NCI-H1694 (cell line): Measurements from ENCODE around the gene NKD2.
"Not testable (repeated sequence)": the region's sequence is repeated elsewhere in the genome, so short reads cannot be mapped to it uniquely, and the experiment has no call there.

Experiments
- DNase-seq: peaks from one replicate; lab custom pipeline; 2025; lab: John Stamatoyannopoulos, UW

Gene NKD2

DNA sequence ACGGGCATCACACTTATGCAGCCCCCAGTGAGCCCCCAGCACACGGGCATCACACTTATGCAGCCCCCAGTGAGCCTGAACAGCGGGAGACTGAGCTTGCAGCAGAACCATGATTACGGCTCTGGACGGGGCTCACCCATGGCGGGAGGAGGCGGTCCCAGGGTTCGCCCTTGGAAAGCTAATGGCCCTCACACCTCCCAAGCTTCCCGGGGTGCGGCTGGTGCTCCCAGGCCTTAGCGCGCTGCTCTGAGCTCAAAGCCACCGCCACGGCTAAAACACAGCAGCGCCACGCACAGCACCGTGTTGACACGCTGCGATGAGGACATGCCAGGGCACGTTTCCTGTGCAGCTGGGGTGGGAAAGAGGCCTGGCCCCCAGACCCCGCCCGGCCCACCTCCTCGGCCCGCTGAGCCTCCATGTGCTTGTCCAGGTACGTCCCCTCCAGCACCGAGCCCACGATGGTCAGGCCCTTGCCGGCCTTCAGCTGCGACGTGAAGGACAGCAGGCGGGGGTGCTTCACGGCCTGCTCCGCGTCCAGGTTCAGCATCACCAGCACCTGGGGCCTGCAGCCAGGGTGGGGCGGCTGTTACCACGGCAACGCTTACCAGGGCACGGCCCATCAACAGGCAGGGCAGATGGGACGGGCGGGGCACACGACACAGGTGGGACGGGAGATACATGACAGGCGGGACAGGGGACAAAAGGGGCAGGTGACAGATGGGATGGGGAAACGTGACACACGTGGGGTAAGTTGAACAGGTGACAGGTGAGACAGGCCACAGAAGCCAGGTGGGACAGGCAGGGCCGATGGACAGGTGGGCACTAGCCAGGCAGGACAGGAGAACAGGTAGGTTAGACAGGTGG lies 64.9 kb downstream of the NKD2 start:
- DNase-seq: no peak

DNA sequence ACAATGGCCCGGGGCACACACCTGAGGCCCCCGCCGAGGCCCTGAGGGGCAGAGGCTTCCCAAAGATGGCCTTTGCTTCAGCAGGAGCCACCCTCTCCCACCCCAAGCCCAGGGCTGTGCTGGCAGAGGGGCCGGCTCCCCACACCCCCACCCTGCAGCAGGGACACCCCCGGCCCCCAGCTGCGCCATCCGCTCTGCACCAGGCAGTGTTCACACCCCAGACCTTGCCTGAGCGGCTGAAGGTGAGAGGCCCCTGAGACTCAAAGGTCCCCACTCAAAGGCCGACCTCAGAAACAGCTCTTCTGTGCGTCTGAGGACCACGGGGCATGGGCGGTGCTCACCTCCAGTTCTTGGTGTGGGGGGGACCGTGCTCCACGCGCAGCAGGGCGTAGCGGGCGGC lies 65.6 kb downstream of the NKD2 start:
- DNase-seq: no peak

DNA sequence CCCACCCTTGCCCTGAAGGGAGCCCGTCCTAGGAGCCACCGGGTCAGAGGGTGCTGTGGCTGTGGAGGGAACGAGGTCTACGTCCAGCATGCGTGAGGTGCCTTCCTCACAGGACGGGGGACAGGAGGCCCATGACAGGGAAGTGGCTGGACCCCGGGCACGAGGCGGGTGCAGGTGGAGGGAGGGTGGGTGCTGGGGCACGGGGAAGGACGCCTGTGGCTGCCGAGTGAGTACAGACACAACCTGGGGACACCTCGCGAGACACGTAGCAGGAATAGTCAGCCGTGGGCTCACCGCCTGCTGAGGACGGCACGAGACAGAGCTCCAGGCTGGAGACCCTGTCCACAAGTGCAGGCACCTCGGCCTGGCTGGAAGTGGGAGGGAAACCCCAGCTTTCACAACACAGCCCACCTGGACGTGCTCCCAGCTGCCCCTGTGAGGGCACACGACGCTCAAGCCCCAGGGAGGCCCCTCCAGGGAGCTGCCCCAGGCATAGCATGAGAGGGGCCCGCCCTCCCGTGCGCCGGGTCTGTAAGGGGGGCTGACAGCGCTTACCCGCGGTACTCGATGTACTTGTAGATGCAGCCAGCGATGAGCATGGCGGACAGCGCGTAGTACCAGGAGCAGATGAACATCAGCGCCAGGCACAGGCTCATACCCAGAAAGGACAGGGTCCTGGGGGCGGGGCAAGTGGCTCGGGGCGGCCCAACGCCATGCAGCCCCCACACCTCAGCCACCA lies 66.4 kb downstream of the NKD2 start:
- no peak for DNase-seq

DNA sequence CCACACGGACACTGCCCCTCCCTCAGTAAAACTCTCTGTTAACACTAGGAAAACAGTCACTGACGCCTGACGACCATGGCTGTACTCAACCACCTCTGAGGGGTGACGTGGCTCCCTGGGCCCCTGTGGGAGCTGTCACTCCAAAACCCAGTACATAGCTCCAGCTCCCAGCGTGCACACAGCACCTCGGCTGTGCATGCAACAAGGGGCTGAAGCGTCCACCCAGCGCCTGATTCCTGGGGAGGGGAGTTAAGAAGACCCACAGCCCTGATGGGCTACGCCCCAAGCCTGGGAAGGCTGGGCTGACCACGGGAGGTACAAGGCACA lies 66.9 kb downstream of the NKD2 start:
- no peak for DNase-seq

DNA sequence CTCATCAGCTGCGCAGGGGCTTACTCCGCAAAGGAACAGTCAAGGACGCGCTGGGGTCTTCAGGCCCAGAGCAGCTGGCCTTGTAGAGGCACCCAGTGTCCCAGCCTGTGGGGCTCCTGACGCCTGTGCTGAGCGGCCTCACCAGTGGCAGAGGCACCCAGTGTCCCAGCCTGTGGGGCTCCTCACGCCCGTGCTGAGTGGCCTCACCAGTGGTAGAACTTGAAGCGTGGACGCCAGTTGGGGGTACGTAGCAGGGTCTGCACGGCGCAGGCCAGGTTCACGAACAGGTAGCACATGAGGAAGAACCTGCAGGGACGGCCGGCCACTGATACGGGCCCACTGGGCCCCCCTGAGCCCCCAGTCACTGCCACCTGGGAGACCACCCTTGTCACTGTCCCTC lies 67.3 kb downstream of the NKD2 start:
- DNase-seq: no peak

DNA sequence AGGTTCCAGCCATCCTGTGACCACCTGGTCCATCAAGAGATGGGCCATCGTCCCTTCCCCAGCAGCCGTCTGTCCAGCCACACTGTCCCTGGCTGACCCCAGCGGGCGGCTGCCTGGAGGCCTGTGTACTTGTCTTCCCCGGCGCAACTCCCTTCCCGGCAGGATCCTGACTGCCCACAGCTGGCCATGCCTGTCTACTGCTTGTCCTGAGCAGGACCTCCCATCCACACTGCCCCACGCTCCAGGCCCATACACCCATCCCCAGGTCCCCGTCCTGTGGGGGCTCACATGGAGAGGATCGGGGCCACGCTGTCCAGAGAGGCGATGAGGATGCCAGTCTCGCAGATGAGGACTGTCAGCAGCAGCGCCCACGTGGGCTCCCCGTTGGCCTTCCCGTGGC lies 67.8 kb downstream of the NKD2 start:
- DNase-seq: no peak

DNA sequence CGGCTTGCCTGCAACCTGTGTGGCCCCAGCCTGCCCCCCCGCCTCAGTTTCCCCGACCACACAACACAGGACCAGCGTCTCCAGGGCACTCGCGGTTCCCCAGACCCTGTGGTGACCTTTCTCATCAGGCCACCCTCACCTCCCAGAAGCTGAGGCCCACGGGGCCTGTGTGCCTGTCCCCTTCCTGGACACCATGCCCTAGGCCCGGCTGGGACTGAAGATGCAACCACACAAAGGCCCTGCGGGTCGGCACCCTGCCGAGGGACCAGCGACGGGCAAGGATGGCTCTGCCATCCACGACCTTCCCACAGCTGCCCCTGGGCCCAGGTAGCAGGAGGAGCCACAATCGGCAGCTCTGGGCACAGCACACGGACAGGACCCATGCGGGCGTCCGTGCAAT lies 68.4 kb downstream of the NKD2 start:
- DNase-seq: no peak

DNA sequence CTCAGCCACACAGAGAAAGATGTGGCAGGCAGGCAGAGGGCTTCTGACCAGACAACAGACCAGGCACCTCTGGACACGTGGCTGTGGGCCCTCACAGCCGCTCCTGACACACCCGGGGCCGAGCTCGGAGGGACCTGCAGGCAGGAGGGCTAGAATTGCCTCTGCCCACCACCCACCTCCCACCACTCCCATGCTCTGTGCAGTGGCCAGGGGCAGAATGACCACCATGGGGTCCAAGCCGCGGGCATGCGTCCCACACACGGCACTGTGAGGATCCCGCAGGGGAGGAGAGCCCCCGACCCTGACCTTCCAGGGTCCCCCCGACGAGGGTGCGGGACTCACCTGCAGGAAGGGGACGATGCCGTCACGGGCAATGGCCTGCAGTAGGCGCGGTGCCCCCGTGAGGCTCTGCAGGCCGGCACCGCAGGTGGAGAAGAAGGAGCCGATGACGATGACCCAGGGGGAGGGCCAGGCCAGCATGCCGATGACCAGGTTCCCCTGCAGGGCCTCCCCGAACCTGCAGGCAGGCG lies 69.0 kb downstream of the NKD2 start:
- DNase-seq: no peak

DNA sequence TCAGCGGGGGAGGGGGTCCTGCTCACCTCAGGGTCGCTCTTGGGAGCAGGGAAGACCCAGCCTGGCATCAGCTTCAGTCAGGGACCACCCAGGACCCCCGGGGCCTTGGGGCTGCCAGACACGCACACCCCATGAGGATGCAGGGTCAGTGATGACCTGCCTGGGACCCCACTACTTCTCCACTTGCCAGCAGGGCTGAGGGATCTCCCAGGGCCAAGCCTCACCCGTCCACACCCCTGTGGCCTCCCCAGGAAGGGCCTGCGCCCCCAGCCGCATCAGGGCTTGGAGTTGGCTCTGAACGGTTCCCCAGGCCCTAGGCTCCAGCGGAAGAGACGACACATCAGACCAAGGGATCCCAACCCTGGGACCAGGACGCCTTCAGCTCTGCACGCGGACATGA lies 69.6 kb downstream of the NKD2 start:
- DNase-seq: no peak

DNA sequence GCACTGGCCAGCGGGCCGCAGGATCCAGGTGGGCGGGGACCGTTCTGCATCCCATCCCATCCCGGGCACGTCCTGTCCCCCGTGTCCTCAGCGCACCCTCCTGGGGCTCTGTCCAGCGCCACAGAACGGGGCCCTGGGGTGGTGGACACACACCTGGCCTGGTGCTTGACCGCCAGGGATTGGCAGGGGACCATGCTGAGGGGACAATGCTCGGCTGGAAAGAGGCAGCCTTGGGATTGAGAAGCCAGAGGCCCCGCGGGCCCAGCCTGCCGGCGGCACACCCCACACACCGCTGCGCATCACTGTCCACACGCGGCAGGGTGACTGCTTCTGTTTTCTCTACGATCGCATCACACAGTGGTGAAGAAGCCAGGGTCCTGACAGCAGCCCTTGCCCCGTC lies 70.2 kb downstream of the NKD2 start:
- no peak for DNase-seq

DNA sequence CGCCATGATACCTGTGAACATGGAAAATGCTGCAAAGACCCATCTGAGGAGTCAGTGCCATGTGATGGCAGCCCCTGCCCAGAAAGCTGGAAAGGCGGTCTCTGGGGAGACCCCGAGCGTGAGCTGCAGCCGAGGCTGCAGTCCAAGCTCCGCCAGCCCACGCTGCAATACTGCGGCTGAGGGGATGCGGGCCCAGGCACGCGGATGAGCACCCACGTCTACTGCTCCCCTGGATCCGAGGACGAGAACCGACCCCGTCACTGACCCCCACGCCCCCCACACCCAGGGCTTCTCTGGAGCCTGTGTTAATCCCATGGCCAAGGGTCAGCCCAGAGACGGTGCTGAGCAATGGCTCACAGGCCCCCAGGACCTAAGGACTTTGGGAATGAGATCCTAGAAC lies 70.9 kb downstream of the NKD2 start:
- no peak for DNase-seq

DNA sequence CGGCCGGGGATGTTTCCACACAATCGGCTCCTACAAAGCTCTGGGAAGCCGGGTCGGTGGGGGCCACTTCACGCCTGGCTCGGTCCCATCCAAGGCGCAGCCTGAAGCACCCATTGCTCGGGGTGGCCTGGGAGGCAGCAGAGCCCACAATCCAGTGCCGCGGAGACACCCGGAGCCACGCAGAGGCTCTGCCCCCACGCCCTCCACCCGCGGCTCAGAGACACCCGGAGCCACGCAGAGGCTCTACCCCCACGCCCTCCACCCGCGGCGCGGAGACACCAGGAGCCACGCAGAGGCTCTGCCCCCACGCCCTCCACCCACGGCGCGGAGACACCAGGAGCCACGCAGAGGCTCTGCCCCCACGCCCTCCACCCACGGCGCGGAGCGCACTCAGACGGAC lies 71.4 kb downstream of the NKD2 start:
- no peak for DNase-seq

DNA sequence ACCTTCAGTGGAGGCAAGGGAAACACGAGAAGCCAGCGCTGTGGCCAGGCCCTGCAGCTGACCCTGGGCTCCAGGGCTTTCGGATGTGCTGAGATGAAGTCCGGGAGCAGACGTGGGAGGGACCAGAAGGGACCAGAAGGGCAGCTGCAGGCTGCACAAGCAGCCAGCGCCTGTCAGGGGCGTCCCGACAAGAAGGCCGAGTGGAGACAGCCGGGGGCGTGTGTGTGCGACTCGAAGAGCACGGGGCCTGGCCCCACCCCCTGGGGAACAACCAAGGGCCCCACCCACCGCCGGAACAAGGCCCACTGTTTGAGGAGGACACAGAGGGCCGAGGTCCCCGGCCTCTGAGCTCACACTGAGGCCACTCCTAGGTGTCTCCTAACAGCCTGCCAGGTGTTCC lies 71.8 kb downstream of the NKD2 start:
- DNase-seq: no peak

DNA sequence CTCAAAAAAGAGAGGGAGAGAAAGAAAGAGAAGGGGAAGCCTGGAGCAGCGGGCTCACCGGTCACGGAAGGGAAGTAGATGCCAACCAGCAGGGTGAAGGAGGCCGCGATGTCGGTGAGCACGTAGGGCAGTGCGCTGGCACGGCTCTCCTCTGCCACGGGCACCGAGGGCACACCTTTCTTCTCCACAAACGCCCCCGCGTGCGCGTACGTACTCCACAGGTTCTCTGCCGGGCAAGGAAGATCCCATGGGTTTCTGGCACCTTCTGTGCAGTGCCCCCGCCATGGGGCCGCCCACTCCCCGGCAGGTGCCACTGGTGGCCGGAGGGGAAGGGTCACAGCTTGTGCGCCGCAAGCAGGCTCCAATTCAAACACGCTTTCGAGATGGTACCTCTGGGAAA lies 72.9 kb downstream of the NKD2 start:
- DNase-seq: no peak

DNA sequence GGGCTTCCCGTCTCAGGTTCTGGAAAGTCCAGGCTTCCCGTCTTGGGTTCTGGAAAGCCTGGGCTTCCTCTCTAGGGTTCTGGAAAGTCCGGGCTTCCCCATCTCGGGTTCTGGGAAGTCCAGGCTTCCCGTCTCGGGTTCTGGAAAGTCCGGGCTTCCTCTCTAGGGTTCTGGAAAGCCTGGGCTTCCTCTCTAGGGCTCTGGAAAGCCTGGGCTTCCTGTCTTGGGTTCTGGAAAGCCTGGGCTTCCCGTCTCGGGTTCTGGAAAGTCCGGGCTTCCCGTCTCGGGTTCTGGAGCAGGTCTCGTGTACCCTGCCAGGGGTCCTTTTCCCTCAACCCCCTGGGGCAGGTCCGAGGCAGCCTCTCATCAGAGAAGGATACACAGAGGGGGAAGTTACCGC lies 74.4 kb downstream of the NKD2 start:
- DNase-seq: not testable (repeated sequence)

DNA sequence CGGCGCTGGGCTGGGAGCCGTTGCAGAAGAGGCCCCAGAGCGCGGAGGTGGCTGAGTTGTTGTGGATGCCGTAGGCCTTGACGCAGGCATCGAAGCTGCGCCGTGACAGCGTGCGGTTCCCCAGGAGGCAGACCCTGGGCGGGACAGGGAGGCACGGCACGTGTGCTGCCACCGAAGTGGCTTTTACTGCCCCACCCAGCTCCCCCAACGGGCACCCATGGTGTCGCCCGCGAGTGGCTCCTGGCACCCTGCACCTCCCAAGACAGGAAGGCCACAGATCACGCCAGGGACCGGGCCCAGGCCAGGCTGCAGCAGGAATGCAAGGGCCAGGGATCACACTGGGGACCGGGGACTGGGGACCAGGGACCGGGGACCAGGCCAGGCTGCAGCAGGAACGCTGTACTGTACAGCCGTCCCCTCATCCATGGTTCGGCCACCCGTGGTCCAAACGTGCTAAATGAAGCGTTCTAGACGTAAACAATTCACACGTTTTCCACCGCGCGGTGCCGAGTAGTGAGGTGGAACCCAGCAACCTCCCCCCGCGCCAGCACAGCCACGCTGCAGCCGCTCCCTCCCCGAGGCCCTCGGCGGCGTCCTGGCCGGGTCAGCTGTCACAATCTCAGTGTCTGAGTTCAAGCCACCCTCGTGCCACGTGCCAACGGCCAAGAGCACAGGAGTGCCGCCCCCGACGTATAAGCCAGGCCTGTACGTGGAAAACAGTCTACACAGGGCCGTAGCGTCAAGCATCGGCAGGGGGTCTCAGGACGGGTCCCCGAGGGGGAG lies 75.4 kb downstream of the NKD2 start:
- no peak for DNase-seq

DNA sequence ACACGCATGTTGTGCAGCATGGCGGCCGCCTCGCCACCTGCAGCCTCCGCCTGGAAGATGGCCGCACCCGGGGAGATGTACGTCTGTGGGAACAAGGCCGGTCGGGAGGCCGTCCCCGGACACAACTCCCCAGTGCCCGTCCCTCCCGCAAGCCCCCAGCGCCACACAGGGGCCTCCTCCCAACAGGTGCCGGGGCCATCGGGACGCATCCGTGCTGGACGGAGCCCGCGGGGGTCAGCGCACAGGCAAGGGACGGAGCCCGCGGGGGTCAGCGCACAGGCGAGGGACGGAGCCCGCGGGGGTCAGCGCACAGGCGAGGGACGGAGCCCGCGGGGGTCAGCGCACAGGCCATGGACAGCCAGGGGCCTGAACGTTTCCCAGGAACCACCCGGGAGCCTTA lies 76.8 kb downstream of the NKD2 start:
- no peak for DNase-seq

DNA sequence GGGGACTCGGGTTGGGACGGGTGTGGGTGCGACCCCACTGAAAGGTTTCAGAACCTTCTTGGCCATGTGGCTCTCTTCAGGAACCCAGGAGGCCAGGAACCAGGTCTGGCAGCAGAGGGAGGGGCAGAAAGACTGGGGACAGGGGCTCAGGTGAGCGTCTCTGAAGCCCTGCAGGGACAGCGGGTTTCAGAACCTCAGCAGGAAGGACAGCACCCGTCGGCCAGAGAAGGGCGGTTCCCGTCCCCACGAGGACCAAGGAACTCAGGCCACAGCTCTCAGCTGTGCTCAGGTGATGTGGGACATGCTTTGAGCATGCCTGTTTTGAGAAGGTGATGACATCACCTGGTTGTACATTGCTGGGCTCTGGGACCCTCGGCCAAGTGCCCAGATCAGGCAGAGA lies 77.5 kb downstream of the NKD2 start:
- DNase-seq: no peak

DNA sequence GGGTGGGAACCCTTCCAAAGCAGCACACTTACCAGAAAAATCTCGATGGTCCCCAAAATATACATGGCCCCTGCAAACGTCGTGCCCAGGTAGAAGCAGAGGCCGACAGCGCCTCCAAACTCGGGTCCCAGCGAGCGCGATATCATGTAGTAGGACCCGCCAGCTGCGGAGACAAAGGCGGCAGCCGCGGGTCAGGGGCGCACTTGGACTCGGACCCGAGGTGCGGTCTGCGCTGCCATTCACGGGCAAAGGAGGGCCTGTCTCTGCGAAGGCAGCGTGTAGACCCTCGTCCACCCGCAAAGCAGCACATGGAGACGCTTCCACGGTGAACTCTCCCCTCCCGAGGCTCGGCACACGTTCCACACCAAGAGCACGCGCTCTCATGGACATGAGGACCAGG lies 78.3 kb downstream of the NKD2 start:
- no peak for DNase-seq

DNA sequence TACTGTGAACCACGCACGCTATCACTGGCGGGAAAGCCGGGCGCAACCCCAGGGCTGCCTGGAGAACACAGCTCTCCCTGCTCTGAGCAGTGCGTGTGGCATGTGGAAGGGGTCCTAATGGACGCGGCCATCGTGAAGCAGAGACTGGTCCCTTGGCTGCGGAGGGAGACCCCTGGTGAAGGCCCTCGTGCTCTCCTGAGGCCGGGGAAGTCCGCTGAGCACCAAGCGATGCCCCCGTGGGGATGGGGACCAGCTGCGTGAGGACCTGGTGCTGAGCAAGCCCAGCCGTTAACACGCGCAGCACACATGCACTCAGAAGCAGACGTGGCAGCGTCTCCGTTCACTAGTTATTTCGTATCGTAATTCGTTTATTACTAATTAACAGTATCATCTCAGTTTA lies 78.8 kb downstream of the NKD2 start:
- no peak for DNase-seq

DNA sequence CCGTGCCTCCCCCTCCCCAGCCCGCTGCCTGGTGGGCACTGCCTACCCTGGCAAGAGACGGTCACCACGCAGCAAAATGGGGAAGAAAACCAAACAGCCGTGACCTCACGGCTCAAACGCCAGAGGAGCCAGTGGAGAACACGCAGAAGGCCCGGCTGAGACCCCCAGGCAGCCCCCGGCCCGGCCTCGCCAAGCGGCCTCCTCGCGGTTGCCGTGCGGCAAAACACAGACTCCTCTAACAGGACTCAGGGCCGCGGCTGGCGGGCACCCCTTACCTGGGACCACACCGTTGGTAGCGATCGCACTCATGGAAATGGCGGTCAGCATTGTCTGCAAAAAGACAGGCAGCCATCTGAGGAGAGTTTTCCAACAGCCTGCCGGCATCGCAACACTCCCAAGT lies 79.4 kb downstream of the NKD2 start:
- DNase-seq: no peak
